HFFc6 (cell line): ENCODE data around the gene NKG7. TPM values are rescaled to one million over a fixed set of nuclear protein-coding genes. Genes with fewer than 3 reads are reported as not detected.

Experiments used
- DNase-seq: peaks from one replicate; pipeline ENCODE4 v3.0.0-alpha.2; 2018
- H3K27ac Mint-ChIP-seq: 2 replicates; pipeline ENCODE4 v1.8.0; 2020; ENCODE audit warnings: mild to moderate bottlenecking, mixed read lengths
- H3K27me3 Mint-ChIP-seq: 2 replicates; pipeline ENCODE4 v1.8.0; 2021; ENCODE audit warnings: mild to moderate bottlenecking, moderate library complexity, mixed read lengths; ENCODE audit not compliant: insufficient read depth
- H3K36me3 Mint-ChIP-seq: 2 replicates; pipeline ENCODE4 v1.8.0; 2021; ENCODE audit warnings: low read depth, mixed read lengths
- H3K4me1 Mint-ChIP-seq: 2 replicates; pipeline ENCODE4 v1.8.0; 2020; ENCODE audit warnings: low read depth, mixed read lengths
- H3K4me3 Mint-ChIP-seq: 2 replicates; pipeline ENCODE4 v1.8.0; 2020; ENCODE audit warnings: mild to moderate bottlenecking, moderate library complexity, mixed read lengths
- H3K9me3 Mint-ChIP-seq: 2 replicates; pipeline ENCODE4 v1.8.0; 2020; ENCODE audit warnings: mild to moderate bottlenecking, mixed read lengths
- total RNA-seq, 6 experiments: library from RNA; stranded (reverse); fragmentation: NEBNext Ultra II Directional; extraction: Animal tissue kit (Norgen Biotek cat#: 25700); gene quantifications; 2 replicates in 1 of 6; 3 replicates in 5 of 6; pipeline ENCODE4 v1.2.3, GENCODE V29; 2021
- TF ChIP-seq, protein P1 (sequence below): fragments of 200-600 bp; sonication (generic); IDR thresholded peaks from 2 replicates; pipeline ENCODE4 v1.5.0; 2021; ENCODE audit warnings: antibody characterized with exemption, mild to moderate bottlenecking

NKG7 gene
- total RNA-seq, 6 experiments from 2014 or later, result not detected

DNA sequence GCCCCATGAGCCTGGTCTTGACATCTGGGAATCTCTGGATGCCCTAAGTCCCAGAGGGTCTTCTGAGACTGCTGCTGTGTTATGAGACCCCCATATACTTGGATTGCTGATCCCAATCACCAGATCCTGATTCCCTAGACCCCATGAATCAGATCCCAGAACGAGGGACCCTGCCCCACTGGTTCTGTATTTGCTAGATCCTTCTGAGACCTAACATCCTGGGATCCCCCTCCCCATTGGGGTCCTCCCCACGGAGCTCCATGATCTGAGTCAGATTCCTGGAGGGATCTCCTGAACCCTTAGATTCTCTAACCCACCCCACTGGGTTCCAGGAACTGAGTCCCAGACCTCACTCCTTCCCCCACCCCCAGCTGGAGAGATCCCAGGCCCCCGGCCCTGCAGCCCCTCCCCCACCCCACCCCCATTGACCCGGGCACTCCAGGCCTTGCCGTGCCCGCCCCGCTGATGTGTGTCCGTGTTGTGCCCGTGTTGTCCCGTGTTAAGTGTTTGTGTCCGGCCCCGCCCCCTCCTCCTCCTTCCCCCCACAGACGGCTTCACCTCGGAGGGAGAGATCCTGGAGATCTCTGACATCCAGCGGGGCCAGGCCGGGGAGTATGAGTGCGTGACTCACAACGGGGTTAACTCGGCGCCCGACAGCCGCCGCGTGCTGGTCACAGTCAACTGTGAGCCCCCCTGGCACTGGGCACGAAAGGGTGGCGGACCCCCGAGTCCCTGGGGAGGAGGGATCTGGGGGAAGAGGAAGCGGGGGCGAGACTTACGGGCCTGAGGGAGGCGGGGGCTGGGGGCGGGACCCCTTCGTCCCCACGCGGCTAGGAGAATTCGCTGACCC is 46.0 kb downstream of the NKG7 start:
- H3K36me3 Mint-ChIP-seq, result peaks cover 8% of the 10 kb centered on the region
- H3K4me3 Mint-ChIP-seq, result no peak overlapping the region
- no peak overlapping the region for H3K27ac Mint-ChIP-seq
- peaks cover 29% of the 10 kb centered on the region for H3K9me3 Mint-ChIP-seq
- TF ChIP-seq, protein P1, sequence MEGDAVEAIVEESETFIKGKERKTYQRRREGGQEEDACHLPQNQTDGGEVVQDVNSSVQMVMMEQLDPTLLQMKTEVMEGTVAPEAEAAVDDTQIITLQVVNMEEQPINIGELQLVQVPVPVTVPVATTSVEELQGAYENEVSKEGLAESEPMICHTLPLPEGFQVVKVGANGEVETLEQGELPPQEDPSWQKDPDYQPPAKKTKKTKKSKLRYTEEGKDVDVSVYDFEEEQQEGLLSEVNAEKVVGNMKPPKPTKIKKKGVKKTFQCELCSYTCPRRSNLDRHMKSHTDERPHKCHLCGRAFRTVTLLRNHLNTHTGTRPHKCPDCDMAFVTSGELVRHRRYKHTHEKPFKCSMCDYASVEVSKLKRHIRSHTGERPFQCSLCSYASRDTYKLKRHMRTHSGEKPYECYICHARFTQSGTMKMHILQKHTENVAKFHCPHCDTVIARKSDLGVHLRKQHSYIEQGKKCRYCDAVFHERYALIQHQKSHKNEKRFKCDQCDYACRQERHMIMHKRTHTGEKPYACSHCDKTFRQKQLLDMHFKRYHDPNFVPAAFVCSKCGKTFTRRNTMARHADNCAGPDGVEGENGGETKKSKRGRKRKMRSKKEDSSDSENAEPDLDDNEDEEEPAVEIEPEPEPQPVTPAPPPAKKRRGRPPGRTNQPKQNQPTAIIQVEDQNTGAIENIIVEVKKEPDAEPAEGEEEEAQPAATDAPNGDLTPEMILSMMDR, result no peak
- H3K4me1 Mint-ChIP-seq, result no peaks in the 10 kb centered on the region
- no peak for DNase-seq
- H3K27me3 Mint-ChIP-seq, result peaks cover 7% of the 10 kb centered on the region; the same call in 1 of the 2 replicates

DNA sequence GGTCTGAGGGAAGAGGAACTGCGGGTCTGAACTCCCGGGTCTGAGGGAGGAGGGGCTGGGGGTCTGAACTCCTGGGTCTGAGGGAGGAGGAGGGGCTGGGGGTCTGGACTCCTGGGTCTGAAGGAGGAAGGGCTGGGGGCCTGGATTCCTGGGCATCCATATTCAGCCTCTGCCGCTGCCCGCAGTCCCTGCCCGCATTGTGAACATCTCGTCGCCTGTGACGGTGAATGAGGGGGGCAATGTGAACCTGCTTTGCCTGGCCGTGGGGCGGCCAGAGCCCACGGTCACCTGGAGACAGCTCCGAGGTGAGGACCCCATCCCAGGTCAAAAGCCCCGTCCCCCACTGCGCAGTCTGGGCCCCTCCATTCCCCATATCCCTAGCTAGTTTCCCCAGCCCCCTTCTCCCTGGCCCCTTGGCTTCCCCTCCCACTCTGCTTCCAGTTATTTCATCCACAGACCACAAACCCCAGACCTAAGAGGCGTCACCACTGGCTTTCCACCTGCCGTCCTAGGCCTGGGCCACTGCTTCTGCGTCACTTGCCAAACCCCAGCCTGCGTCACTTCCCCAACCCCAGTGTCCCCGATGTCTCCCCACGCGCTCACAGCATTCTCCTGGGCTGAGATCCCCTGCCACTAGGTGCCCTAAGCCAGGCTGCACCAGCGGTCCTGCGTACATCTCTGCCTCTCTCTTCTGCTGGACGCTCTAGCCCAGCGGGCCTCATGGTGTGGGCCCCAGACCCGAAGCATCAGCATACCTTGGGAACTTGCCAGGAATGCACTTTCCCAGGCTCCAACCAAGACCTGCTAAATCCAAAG is 47.1 kb downstream of the NKG7 start:
- peaks cover 7% of the 10 kb centered on the region; the same call in 1 of the 2 replicates for H3K27me3 Mint-ChIP-seq
- peaks cover 29% of the 10 kb centered on the region for H3K9me3 Mint-ChIP-seq
- H3K36me3 Mint-ChIP-seq, result peaks cover 1% of the 10 kb centered on the region
- no peak for DNase-seq
- H3K27ac Mint-ChIP-seq, result no peak overlapping the region
- TF ChIP-seq, protein P1, result no peak
- H3K4me3 Mint-ChIP-seq, result no peak overlapping the region
- H3K4me1 Mint-ChIP-seq, result no peaks in the 10 kb centered on the region

DNA sequence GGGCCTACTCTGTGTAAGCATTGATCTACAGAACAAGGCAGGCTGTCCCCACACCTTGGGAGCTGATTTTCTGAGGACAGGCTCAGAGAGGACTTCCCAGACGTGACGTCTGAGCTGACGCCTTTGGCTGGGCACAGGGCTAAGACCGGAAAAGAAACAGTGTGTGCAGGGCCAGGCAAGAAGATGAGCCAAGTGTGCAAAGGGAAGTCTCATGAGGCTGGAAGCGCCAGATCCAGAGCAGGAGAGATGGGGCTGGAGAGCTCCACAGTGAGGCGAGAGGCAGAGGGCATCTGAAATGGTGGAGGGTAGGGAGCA is 48.3 kb downstream of the NKG7 start:
- H3K27me3 Mint-ChIP-seq, result peaks cover 7% of the 10 kb centered on the region; the same call in 1 of the 2 replicates
- H3K9me3 Mint-ChIP-seq, result peaks cover 24% of the 10 kb centered on the region
- TF ChIP-seq, protein P1, result no peak
- no peaks in the 10 kb centered on the region for H3K36me3 Mint-ChIP-seq
- H3K4me1 Mint-ChIP-seq, result no peaks in the 10 kb centered on the region
- DNase-seq, result no peak
- no peak overlapping the region for H3K27ac Mint-ChIP-seq
- no peak overlapping the region for H3K4me3 Mint-ChIP-seq

DNA sequence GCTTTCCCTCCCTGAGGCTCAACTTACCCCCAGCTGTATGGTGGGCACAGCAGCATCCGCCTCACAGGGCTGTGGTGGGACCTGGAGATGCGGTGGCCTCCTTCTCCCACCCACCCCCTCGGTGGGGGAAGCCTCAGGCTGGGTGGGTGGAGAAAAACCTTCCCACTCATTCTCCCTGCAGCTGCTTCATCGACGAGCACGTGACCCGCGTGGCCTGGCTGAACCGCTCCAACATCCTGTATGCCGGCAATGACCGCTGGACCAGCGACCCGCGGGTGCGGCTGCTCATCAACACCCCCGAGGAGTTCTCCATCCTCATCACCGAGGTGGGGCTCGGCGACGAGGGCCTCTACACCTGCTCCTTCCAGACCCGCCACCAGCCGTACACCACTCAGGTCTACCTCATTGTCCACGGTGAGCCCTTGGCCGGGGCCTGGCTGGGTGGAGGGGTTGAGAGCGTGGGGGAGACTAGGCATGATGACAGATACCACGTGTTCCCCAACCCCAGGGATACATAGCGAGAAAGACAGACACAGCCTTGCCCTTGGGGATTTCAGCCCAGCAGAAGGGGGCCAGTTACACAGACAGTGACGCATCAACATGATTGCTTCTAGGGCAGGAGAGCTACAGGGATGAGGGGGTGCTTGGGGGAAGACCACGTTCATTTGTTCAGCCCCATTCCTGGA is 48.8 kb downstream of the NKG7 start:
- Mint-ChIP-seq H3K27me3 (peaks cover 7% of the 10 kb centered on the region; the same call in 1 of the 2 replicates), H3K36me3 (no peaks in the 10 kb centered on the region), H3K4me3 (no peak overlapping the region), H3K27ac (no peak overlapping the region), H3K9me3 (peaks cover 24% of the 10 kb centered on the region), H3K4me1 (no peaks in the 10 kb centered on the region)
- no peak for DNase-seq
- TF ChIP-seq, protein P1, result no peak

DNA sequence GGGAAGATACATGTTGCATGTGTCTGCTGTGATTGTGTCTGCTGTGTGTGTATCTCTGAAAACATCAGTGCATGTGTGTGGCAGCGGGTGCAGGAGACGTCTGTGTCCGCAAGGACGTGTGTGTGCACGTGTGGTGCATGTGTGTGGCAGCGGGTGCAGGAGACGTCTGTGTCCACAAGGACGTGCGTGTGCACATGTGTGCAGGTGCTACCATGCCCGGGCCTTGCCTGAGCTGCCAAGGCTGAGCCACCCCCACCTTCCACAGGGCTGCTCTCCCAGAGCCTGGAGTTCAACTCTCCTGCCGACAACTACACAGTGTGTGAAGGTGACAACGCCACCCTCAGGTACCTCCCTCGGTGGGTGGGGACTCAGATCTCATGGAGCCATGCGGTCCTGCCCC is 50.7 kb downstream of the NKG7 start:
- Mint-ChIP-seq H3K4me3 (no peak overlapping the region), H3K27me3 (peaks cover 5% of the 10 kb centered on the region; the same call in 1 of the 2 replicates), H3K9me3 (peaks cover 20% of the 10 kb centered on the region), H3K4me1 (no peaks in the 10 kb centered on the region), H3K36me3 (no peaks in the 10 kb centered on the region), H3K27ac (no peak overlapping the region)
- TF ChIP-seq, protein P1, result no peak
- DNase-seq, result no peak
